Right atrium auricular region (tissue), 2 donors: Measurements from ENCODE around the gene LDLR. TPM values are rescaled to one million over a fixed set of nuclear protein-coding genes. Genes with fewer than 3 reads are reported as not detected.
"Not testable (repeated sequence)": the region's sequence is repeated elsewhere in the genome, so short reads cannot be mapped to it uniquely, and the experiment has no call there.

Experiments
- DNase-seq: peaks from one replicate; pipeline ENCODE4 v3.0.0-alpha.2; 2019; ENCODE audit warnings: low spot score
- H3K27ac ChIP-seq, 2 donors: fragments of 200-600 bp; sonication (generic); 1 replicate in 1 of 2; 2 replicates in 1 of 2; pipeline ENCODE4 v1.5.1; 2016 to 2019
- H3K27me3 ChIP-seq, 2 donors: fragments of 200-600 bp; sonication (generic); one replicate each; pipeline versions ENCODE4 v1.5.1 to v1.6.0; 2017 to 2019
- H3K36me3 ChIP-seq: fragments of 200-600 bp; sonication (generic); one replicate; pipeline ENCODE4 v1.5.1; 2016
- H3K4me1 ChIP-seq, 2 donors: fragments of 200-600 bp; sonication (generic); one replicate each; pipeline versions ENCODE4 v1.5.1 to v1.6.0; 2017 to 2019
- H3K4me3 ChIP-seq, 2 donors: fragments of 200-600 bp; sonication (generic); 1 replicate in 1 of 2; 2 replicates in 1 of 2; pipeline ENCODE4 v1.5.1; 2017 to 2019; ENCODE audit warnings: mild to moderate bottlenecking in 1 of 2, moderate library complexity in 1 of 2
- H3K9me3 ChIP-seq, 2 donors: fragments of 200-600 bp; sonication (generic); one replicate each; pipeline ENCODE4 v1.5.1; 2019
- total RNA-seq, 2 donors: library from RNA; depleted of rRNA; stranded (reverse); fragments of >200 nt; gene quantifications; one replicate each; pipeline ENCODE4 v1.1.0, GENCODE V29; 2016
- TF ChIP-seq, protein P1 (sequence below), 2 donors: fragments of 200-600 bp; sonication (generic); IDR thresholded peaks; one replicate each; pipeline ENCODE4 v1.5.1; 2019; ENCODE audit warnings: antibody characterized with exemption in 2 of 2

LDLR gene
- total RNA-seq, 2 donors from 2014 or later: 13.8 to 15.9 TPM

DNA sequence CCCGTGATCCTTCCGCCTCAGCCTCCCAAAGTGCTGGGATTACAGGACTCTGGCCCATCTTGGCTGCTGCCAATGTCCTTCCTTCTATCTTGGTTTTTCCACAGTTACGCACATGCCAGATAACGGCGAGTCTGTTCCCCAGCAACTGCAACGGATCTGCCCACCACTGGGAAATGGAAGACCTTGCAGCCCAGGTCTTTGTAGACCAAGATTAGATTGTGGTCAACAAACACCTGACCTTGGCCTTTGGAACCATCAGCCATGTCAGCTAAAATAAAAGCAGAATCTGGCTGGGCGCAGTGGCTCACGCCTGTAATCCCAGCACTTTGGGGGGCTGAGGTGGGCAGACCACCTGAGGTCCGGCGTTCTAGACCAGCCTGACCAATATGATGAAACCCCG lies 10.4 kb upstream of the LDLR start:
- Histone ChIP-seq H3K27ac (no peak overlapping the region), H3K4me3 (no peak overlapping the region), H3K4me1 (peaks cover 0 to 7% of the 10 kb centered on the region in 2 donors), H3K27me3 (no peaks in the 10 kb centered on the region), H3K9me3 (no peaks in the 10 kb centered on the region), H3K36me3 (no peaks in the 10 kb centered on the region)
- TF ChIP-seq, protein P1, sequence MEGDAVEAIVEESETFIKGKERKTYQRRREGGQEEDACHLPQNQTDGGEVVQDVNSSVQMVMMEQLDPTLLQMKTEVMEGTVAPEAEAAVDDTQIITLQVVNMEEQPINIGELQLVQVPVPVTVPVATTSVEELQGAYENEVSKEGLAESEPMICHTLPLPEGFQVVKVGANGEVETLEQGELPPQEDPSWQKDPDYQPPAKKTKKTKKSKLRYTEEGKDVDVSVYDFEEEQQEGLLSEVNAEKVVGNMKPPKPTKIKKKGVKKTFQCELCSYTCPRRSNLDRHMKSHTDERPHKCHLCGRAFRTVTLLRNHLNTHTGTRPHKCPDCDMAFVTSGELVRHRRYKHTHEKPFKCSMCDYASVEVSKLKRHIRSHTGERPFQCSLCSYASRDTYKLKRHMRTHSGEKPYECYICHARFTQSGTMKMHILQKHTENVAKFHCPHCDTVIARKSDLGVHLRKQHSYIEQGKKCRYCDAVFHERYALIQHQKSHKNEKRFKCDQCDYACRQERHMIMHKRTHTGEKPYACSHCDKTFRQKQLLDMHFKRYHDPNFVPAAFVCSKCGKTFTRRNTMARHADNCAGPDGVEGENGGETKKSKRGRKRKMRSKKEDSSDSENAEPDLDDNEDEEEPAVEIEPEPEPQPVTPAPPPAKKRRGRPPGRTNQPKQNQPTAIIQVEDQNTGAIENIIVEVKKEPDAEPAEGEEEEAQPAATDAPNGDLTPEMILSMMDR (IDR thresholded peaks at IDR 0.05): no peak
- no peak for DNase-seq

DNA sequence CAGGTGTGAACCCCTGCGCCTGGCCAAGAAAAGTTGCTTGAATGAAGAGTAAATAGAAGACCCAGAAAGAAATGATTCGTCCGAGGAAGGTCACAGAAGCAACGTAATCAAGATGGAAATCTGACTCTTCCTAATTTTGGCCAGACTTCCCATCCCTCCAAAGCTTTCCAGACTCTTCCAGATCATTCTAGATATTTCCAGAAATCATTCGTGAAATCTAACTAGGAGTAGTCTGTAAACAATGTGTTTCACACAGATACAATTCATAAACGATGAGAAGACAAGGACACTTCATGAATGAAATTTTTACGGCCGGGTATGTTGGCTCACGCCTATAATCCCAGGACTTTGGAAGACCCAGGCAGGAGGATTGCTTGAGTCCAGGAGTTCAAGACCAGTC lies 9.3 kb upstream of the LDLR start:
- Histone ChIP-seq H3K27me3 (no peaks in the 10 kb centered on the region), H3K27ac (no peak overlapping the region), H3K4me3 (no peak overlapping the region), H3K4me1 (peaks cover 0 to 11% of the 10 kb centered on the region in 2 donors), H3K36me3 (no peaks in the 10 kb centered on the region), H3K9me3 (no peaks in the 10 kb centered on the region)
- no peak for DNase-seq
- TF ChIP-seq, protein P1 (IDR thresholded peaks at IDR 0.05): no peak

DNA sequence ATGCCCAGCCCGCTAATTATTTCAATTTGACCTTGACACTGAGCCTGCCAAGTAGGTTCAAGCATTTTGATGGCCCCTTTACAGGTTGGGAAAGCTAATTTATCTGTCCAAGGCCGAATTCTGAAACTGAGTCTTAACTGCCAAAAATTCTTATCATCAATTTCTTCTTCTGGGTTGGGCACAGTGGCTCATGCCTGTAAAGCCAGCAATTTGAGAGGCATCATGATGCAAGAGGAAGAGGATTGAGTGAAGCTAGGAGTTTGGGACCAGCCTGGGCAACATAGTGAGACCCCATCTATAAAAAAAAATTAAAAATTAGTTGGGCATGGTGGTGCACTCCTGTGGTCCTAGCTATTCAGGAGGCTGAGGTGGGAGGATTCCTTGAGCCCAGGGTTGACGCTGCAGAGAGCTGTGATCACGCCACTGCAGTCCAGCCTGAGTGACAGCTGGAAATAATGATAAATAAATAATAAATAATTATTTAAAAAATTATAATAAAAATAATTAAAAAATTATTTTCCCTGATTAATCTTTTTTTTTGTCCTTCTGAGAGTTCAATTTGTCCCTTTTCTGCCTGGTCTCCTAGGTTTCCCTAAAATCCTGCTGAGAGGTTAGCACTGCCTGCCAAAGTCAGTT lies 1.3 kb upstream of the LDLR start:
- no peak overlapping the region for H3K4me3 ChIP-seq

DNA sequence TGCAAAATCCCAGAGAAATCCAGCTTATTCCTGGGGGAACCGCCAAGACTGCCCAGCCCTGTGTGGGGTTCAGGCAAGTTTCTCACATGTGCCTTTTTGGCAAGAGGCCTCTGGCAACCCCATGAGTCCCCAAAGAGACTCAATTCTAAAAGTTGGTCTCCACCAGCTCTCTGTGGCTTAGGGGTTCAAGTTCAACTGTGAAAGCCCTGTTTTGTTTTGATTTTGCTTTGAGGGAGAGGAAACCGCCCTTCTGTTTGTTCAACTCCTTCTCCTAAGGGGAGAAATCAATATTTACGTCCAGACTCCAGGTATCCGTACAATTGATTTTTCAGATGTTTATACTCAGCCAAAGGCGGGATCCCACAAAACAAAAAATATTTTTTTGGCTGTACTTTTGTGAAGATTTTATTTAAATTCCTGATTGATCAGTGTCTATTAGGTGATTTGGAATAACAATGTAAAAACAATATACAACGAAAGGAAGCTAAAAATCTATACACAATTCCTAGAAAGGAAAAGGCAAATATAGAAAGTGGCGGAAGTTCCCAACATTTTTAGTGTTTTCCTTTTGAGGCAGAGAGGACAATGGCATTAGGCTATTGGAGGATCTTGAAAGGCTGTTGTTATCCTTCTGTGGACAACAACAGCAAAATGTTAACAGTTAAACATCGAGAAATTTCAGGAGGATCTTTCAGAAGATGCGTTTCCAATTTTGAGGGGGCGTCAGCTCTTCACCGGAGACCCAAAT lies 583 bp upstream of the LDLR start:
- DNase-seq: no peak
- Histone ChIP-seq H3K36me3 (no peaks in the 10 kb centered on the region), H3K27ac (peak overlapping the region; percentile 93 to 95), H3K4me3 (peak overlapping the region; percentile 59 to 67), H3K9me3 (no peaks in the 10 kb centered on the region), H3K27me3 (no peaks in the 10 kb centered on the region), H3K4me1 (peaks cover 0 to 69% of the 10 kb centered on the region in 2 donors)
- TF ChIP-seq, protein P1 (IDR thresholded peaks at IDR 0.05): no peak

More for the DNA sequence above, 1.3 kb upstream of the LDLR start:
- TF ChIP-seq, protein P1 (IDR thresholded peaks at IDR 0.05): no peak
- Histone ChIP-seq H3K9me3 (no peaks in the 10 kb centered on the region), H3K27ac (peak overlapping the region; percentile 93 to 95), H3K27me3 (no peaks in the 10 kb centered on the region), H3K36me3 (no peaks in the 10 kb centered on the region), H3K4me1 (peaks cover 0 to 65% of the 10 kb centered on the region in 2 donors)
- DNase-seq: no peak

DNA sequence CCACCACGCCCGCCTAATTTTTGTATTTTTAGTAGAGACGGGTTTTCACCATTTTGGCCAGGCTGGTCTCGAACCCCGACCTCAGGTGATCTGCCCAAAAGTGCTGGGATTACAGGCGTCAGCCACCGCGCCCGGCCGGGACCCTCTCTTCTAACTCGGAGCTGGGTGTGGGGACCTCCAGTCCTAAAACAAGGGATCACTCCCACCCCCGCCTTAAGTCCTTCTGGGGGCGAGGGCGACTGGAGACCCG lies 676 bp downstream of the LDLR start:
- H3K4me1 ChIP-seq: peaks cover 0 to 70% of the 10 kb centered on the region in 2 donors
- H3K27ac ChIP-seq: peak overlapping the region; percentile 93 to 95
- peak overlapping the region; percentile 59 to 67 for H3K4me3 ChIP-seq
- H3K27me3 ChIP-seq, H3K36me3 ChIP-seq, DNase-seq, H3K9me3 ChIP-seq: not testable (repeated sequence)

DNA sequence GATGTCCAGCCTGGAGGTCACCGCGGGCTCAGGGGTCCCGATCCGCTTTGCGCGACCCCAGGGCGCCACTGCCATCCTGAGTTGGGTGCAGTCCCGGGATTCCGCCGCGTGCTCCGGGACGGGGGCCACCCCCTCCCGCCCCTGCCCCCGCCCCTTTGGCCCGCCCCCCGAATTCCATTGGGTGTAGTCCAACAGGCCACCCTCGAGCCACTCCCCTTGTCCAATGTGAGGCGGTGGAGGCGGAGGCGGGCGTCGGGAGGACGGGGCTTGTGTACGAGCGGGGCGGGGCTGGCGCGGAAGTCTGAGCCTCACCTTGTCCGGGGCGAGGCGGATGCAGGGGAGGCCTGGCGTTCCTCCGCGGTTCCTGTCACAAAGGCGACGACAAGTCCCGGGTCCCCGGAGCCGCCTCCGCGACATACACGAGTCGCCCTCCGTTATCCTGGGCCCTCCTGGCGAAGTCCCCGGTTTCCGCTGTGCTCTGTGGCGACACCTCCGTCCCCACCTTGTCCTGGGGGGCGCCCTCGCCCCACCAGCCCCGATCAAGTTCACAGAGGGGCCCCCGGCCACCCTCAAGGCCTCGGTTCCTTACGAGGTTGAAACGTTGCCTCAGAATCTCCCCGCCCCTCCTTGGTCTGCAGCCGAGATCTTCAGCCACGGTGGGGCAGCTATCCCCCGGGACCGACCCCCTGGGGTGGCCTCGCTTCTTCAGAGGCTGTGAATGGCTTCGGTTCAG lies 1.2 kb downstream of the LDLR start:
- DNase-seq: peak; percentile 99
- no peaks in the 10 kb centered on the region for H3K27me3 ChIP-seq
- H3K27ac ChIP-seq: peak overlapping the region; percentile 93 to 95
- TF ChIP-seq, protein P1 (IDR thresholded peaks at IDR 0.05): no peak
- peaks cover 0 to 69% of the 10 kb centered on the region in 2 donors for H3K4me1 ChIP-seq
- H3K9me3 ChIP-seq: no peaks in the 10 kb centered on the region
- no peaks in the 10 kb centered on the region for H3K36me3 ChIP-seq
- peak overlapping the region; percentile 59 to 67 for H3K4me3 ChIP-seq
